Measurements from ENCODE around the gene CNGA2. TPM values are rescaled to one million over a fixed set of nuclear protein-coding genes. Genes with fewer than 3 reads are reported as not detected.

Gene CNGA2
- total and polyA plus RNA-seq, 3 donors from 2014 or later = 0.50 to 2.0 (median 0.83) TPM

DNA sequence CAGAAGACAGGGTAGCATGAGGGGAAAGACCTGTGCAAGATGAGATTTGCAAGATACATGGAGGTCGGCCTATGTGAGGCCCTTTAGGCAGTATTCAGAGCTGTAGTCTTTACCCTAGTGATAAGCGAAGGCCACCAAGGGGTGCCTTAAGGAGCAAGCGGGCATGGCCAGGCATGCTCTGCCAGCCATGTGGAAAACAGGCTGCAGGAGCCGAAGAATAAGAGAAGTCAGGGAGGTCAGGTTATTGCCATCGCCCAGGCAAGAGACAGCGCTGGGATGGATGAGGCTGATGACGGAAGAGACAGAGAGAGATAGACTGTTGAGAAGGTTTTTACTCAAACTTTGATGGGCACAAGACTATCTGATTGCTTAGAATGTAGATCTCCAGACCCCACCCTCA lies 25.7 kb upstream of the CNGA2 start:
- no peak for DNase-seq
- H3K27ac ChIP-seq = no peak overlapping the region
- no peak overlapping the region for H3K4me3 ChIP-seq
- intact Hi-C loops (cut with DNase I; ENCODE audit: low total_unique reads) = no loop called here
- no peaks in the 10 kb centered on the region for H3K36me3 ChIP-seq (ENCODE audit: low read depth, missing control alignments)
- no peaks in the 10 kb centered on the region for H3K27me3 ChIP-seq
- no peaks in the 10 kb centered on the region for H3K9me3 ChIP-seq
- no peaks in the 10 kb centered on the region for H3K4me1 ChIP-seq
- WGBS, 2 donors = 93 to 98% methylated on average over 5 to 7 of the region's 7 CpGs
- TF ChIP-seq POLR2A (IDR thresholded peaks at IDR 0.05) = no peak
- TF ChIP-seq, protein P1, sequence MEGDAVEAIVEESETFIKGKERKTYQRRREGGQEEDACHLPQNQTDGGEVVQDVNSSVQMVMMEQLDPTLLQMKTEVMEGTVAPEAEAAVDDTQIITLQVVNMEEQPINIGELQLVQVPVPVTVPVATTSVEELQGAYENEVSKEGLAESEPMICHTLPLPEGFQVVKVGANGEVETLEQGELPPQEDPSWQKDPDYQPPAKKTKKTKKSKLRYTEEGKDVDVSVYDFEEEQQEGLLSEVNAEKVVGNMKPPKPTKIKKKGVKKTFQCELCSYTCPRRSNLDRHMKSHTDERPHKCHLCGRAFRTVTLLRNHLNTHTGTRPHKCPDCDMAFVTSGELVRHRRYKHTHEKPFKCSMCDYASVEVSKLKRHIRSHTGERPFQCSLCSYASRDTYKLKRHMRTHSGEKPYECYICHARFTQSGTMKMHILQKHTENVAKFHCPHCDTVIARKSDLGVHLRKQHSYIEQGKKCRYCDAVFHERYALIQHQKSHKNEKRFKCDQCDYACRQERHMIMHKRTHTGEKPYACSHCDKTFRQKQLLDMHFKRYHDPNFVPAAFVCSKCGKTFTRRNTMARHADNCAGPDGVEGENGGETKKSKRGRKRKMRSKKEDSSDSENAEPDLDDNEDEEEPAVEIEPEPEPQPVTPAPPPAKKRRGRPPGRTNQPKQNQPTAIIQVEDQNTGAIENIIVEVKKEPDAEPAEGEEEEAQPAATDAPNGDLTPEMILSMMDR (IDR thresholded peaks at IDR 0.05) = no peak

DNA sequence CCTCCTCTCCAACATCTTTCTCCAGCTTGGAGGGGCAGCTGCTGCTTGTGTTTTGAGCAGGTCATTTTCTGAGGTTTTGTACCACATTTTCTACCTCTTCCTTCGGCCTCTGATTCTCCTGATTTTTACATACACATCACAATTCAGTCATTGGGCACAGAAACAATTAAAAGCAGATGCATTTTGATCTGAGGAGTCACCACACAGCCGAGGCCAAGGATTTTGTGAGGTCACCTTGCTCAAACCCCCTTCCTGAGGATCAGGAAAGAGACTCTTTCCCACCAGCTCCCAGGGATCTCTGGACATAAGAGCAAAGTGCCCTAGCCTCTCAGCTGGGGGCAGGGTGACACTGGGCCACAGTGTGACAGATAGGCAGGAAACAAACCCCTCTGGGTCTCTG lies 24.1 kb upstream of the CNGA2 start:
- 89 to 90% methylated on average over 2 of the region's 2 CpGs for WGBS, 2 donors
- TF ChIP-seq, protein P1 (IDR thresholded peaks at IDR 0.05) = no peak
- no peak for TF ChIP-seq POLR2A (IDR thresholded peaks at IDR 0.05)
- H3K27me3 ChIP-seq = no peaks in the 10 kb centered on the region
- no peak for DNase-seq
- no peak overlapping the region for H3K27ac ChIP-seq
- no peaks in the 10 kb centered on the region for H3K36me3 ChIP-seq (ENCODE audit: low read depth, missing control alignments)
- intact Hi-C loops (cut with DNase I; ENCODE audit: low total_unique reads) = no loop called here
- H3K4me1 ChIP-seq = no peaks in the 10 kb centered on the region
- H3K4me3 ChIP-seq = no peak overlapping the region
- H3K9me3 ChIP-seq = no peaks in the 10 kb centered on the region

DNA sequence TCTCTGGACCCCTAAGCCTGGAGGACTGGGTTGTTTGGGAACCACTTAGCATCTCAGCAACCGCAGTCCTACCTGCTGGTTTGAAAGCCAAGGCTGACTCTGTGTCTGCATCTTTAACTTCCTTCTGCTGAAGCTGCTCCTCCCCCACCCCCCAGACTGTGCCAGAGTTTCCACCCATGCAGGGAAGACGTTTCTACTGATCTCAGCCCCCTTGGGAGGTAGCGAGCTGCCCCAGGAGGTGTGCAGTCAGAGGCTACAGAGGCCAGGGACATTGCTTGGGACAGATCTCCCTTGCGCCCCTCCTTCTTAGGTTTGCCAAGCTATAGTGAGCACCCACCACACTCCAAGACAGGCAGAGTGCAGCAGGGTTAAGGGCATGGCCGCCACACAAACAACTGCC lies 23.4 kb upstream of the CNGA2 start:
- Histone ChIP-seq H3K4me3 (no peak overlapping the region), H3K36me3 (ENCODE audit: low read depth, missing control alignments) (no peaks in the 10 kb centered on the region), H3K27ac (no peak overlapping the region), H3K27me3 (no peaks in the 10 kb centered on the region), H3K9me3 (no peaks in the 10 kb centered on the region), H3K4me1 (no peaks in the 10 kb centered on the region)
- WGBS, 2 donors = 66 to 80% methylated on average over 2 to 4 of the region's 5 CpGs
- no peak for DNase-seq
- TF ChIP-seq, protein P1 (IDR thresholded peaks at IDR 0.05) = no peak
- no peak for TF ChIP-seq POLR2A (IDR thresholded peaks at IDR 0.05)
- intact Hi-C loops (cut with DNase I; ENCODE audit: low total_unique reads) = no loop called here

DNA sequence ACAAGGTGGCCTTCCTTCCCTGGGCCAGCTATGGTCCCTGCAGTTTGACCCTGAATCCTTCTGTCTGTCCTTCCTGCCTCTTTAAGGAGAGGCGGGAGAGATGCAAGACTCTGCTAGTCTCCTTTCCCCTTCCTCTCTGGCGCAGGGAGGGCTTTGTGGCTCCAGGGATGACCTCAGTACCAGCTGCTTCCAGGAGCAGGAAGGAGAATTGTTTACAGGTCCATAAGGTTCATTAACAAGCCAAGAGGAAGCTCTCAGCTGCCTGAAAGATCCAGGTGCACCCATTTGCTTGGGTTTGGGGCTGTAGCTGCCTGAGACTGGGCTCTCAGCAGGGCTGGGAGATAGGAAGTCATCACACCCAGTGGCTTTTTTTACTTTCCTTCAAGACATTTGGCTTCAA lies 22.8 kb upstream of the CNGA2 start:
- 17 to 27% methylated on average over 2 of the region's 2 CpGs for WGBS, 2 donors
- Histone ChIP-seq H3K4me1 (no peaks in the 10 kb centered on the region), H3K9me3 (no peaks in the 10 kb centered on the region), H3K27ac (no peak overlapping the region), H3K27me3 (no peaks in the 10 kb centered on the region), H3K36me3 (ENCODE audit: low read depth, missing control alignments) (no peaks in the 10 kb centered on the region), H3K4me3 (no peak overlapping the region)
- intact Hi-C loops (cut with DNase I; ENCODE audit: low total_unique reads) = no loop called here
- DNase-seq = no peak
- no peak for TF ChIP-seq POLR2A (IDR thresholded peaks at IDR 0.05)
- TF ChIP-seq, protein P1 (IDR thresholded peaks at IDR 0.05) = no peak

DNA sequence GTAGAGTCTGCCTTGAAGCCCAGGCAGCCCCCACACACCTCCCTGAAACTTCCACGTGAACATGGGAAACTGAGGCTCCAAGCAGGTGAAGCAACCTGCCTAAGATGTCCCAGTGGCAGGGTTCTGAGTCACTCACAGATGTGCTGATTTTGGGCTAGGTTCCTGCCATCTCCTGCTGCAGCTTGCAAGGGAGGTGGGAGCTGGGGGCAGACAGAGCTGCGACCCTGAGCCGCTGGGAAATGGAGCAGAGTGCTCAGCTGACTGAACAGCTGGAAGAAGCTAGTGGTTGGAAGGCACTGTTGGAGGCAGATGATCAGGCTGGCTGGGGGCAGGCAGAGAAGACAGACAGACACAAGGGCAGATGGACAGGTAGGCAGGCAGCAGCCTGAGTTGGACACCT lies 22.3 kb upstream of the CNGA2 start:
- no peak overlapping the region for H3K27ac ChIP-seq
- H3K36me3 ChIP-seq (ENCODE audit: low read depth, missing control alignments) = no peaks in the 10 kb centered on the region
- no peak for TF ChIP-seq POLR2A (IDR thresholded peaks at IDR 0.05)
- TF ChIP-seq, protein P1 (IDR thresholded peaks at IDR 0.05) = no peak
- H3K27me3 ChIP-seq = no peaks in the 10 kb centered on the region
- no peak overlapping the region for H3K4me3 ChIP-seq
- H3K4me1 ChIP-seq = no peaks in the 10 kb centered on the region
- no peak for DNase-seq
- WGBS, 2 donors = 46 to 63% methylated on average over 2 to 3 of the region's 3 CpGs
- intact Hi-C loops (cut with DNase I; ENCODE audit: low total_unique reads) = no loop called here
- H3K9me3 ChIP-seq = no peaks in the 10 kb centered on the region
